ENCODE data around the gene EFTUD2. TPM values are rescaled to one million over a fixed set of nuclear protein-coding genes. Genes with fewer than 3 reads are reported as not detected.

The EFTUD2 gene
- polyA plus RNA-seq, 3 donors: 82.9 to 144 (median 104) TPM

DNA sequence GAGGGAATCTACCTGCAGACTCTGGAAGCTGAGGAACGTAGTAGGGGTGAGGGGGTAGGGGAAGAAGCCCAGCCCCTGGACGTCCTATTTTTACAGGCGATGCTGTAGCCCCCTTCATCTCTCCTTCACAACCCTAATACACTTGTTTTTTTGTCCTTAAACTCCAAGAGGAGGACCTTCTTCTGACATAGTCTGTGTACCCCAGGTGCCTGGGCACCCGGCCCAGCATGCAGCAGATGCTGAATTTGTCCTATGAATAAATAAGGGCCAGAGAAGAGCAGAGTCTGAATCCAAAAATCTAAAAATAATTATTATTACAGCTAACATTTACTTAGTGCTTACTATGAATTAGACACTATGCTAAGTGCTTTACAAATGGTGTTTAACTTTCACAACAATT, 43.2 kb upstream of the EFTUD2 start:
- H3K27me3 Mint-ChIP-seq (ENCODE audit: low read depth in 3 of 3): peaks cover 0 to 2% (median 0%) of the 10 kb centered on the region in 3 donors
- H2AFZ ChIP-seq (ENCODE audit: insufficient read depth, low read depth, low read length, poor library complexity, severe bottlenecking): no peak overlapping the region
- DNase-seq: no peak
- TF ChIP-seq, protein P1, sequence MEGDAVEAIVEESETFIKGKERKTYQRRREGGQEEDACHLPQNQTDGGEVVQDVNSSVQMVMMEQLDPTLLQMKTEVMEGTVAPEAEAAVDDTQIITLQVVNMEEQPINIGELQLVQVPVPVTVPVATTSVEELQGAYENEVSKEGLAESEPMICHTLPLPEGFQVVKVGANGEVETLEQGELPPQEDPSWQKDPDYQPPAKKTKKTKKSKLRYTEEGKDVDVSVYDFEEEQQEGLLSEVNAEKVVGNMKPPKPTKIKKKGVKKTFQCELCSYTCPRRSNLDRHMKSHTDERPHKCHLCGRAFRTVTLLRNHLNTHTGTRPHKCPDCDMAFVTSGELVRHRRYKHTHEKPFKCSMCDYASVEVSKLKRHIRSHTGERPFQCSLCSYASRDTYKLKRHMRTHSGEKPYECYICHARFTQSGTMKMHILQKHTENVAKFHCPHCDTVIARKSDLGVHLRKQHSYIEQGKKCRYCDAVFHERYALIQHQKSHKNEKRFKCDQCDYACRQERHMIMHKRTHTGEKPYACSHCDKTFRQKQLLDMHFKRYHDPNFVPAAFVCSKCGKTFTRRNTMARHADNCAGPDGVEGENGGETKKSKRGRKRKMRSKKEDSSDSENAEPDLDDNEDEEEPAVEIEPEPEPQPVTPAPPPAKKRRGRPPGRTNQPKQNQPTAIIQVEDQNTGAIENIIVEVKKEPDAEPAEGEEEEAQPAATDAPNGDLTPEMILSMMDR (IDR thresholded peaks at IDR 0.05): no peak
- H3K79me2 ChIP-seq (ENCODE audit: insufficient read depth, low read length): peaks cover 100% of the 10 kb centered on the region
- H3K9ac ChIP-seq (ENCODE audit: insufficient read depth, low read length, poor library complexity, severe bottlenecking): no peak overlapping the region
- WGBS (ENCODE audit: insufficient coverage): no CpG with 5 or more reads among the region's 4 CpGs
- no peak overlapping the region for H3K4me2 ChIP-seq (replicated peaks; ENCODE audit: extremely low read depth, low read length, poor library complexity, severe bottlenecking)
- H3K9me3 ChIP-seq (replicated peaks in 1 of 2; ENCODE audit: control insufficient read depth in 1 of 2, insufficient read depth in 1 of 2, low read length in 2 of 2): no peaks in the 10 kb centered on the region
- H3K27ac ChIP-seq (ENCODE audit: low read depth in 1 of 2, low read length in 2 of 2): no peak overlapping the region
- intact Hi-C loops (cut with micrococcal nuclease): no loop called here
- H3K36me3 ChIP-seq (replicated peaks in 1 of 2; ENCODE audit: control insufficient read depth in 1 of 2, insufficient read depth in 2 of 2, low read length in 2 of 2): peaks cover 4 to 35% of the 10 kb centered on the region in 2 donors
- H3K27ac Mint-ChIP-seq: peak overlapping the region in 1 of 7 donors; percentile 17
- H3K4me1 Mint-ChIP-seq: peaks cover 14% of the 10 kb centered on the region
- H3K27me3 ChIP-seq (ENCODE audit: control insufficient read depth in 2 of 2, insufficient read depth in 2 of 2, low read length in 2 of 2): no peaks in the 10 kb centered on the region
- H3K36me3 Mint-ChIP-seq: peaks cover 10 to 51% of the 10 kb centered on the region in 2 donors
- no peak overlapping the region for H3K4me3 ChIP-seq (replicated peaks in 1 of 3; ENCODE audit: low read depth in 2 of 3, low read length in 3 of 3)
- H4K20me1 ChIP-seq (ENCODE audit: insufficient read depth, low read length): no peaks in the 10 kb centered on the region
- peaks cover 0 to 5% (median 2%) of the 10 kb centered on the region in 7 donors for H3K9me3 Mint-ChIP-seq
- H3K4me1 ChIP-seq (ENCODE audit: control insufficient read depth in 1 of 2, insufficient read depth in 2 of 2, low read length in 2 of 2): peaks cover 13 to 21% of the 10 kb centered on the region in 2 donors
- H3K4me3 Mint-ChIP-seq: no peak overlapping the region

DNA sequence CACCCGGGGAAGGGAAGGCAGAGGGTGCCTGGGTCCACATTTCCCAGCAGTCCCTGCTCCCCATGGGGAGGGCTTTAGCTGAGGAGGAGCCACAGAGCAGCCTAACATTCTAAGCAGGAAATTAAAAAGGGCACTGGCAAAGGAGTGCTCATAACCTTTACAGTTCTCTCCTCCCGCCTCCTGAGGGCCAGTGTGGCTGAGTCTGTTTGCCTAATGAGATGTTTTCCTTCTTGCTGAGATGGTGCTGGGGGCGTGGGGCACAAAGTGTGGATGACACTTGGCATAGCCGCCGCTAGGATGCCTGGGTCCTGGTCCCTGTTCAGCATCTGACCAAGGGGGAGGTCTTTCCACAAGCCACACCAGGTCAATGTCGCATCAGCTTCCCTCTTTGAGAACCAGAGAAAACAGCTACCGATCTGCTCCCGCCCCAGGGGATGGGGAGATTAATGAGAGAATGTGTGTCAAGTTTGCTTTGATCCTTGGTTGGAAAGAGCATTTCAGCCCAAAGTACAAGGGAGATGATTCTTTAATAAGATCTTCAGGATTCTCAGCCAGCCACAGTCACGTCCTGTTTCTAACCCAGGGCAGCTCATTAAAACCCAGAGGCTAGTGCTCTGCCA, 42.6 kb upstream of the EFTUD2 start:
- 95% methylated on average over 7 of the region's 9 CpGs for WGBS (ENCODE audit: insufficient coverage)
- Mint-ChIP-seq H3K27me3 (ENCODE audit: low read depth in 3 of 3) (peaks cover 0 to 2% (median 0%) of the 10 kb centered on the region in 3 donors), H3K4me1 (peaks cover 10% of the 10 kb centered on the region), H3K4me3 (no peak overlapping the region), H3K27ac (peak overlapping the region in 2 of 7 donors; percentile 17 to 26), H3K36me3 (peaks cover 14 to 51% of the 10 kb centered on the region in 2 donors), H3K9me3 (peaks cover 0 to 5% (median 2%) of the 10 kb centered on the region in 7 donors)
- Histone ChIP-seq H2AFZ (ENCODE audit: insufficient read depth, low read depth, low read length, poor library complexity, severe bottlenecking) (no peak overlapping the region), H3K4me3 (replicated peaks in 1 of 3; ENCODE audit: low read depth in 2 of 3, low read length in 3 of 3) (no peak overlapping the region), H3K4me2 (replicated peaks; ENCODE audit: extremely low read depth, low read length, poor library complexity, severe bottlenecking) (no peak overlapping the region), H3K9ac (ENCODE audit: insufficient read depth, low read length, poor library complexity, severe bottlenecking) (no peak overlapping the region), H3K79me2 (ENCODE audit: insufficient read depth, low read length) (peaks cover 100% of the 10 kb centered on the region), H3K4me1 (ENCODE audit: control insufficient read depth in 1 of 2, insufficient read depth in 2 of 2, low read length in 2 of 2) (peaks cover 7 to 15% of the 10 kb centered on the region in 2 donors), H3K36me3 (replicated peaks in 1 of 2; ENCODE audit: control insufficient read depth in 1 of 2, insufficient read depth in 2 of 2, low read length in 2 of 2) (peaks cover 4 to 35% of the 10 kb centered on the region in 2 donors), H3K9me3 (replicated peaks in 1 of 2; ENCODE audit: control insufficient read depth in 1 of 2, insufficient read depth in 1 of 2, low read length in 2 of 2) (no peaks in the 10 kb centered on the region), H3K27me3 (ENCODE audit: control insufficient read depth in 2 of 2, insufficient read depth in 2 of 2, low read length in 2 of 2) (no peaks in the 10 kb centered on the region), H3K27ac (ENCODE audit: low read depth in 1 of 2, low read length in 2 of 2) (peak overlapping the region in 1 of 2 donors; percentile 0), H4K20me1 (ENCODE audit: insufficient read depth, low read length) (no peaks in the 10 kb centered on the region)
- DNase-seq: no peak
- intact Hi-C loops (cut with micrococcal nuclease): no loop called here
- TF ChIP-seq, protein P1 (IDR thresholded peaks at IDR 0.05): no peak

Data from CD14-positive monocyte (primary cell).